HCT116 (cell line): ENCODE results near the gene HEPACAM. TPM values are rescaled to one million over a fixed set of nuclear protein-coding genes. Genes with fewer than 3 reads are reported as not detected.

Source experiments
- ATAC-seq: fragments of 200-7000 bp; cut with Tn5 transposase; 2 replicates; pipeline ENCODE4 v1.9.1; 2020; ENCODE audit warnings: mild to moderate bottlenecking, moderate library complexity
- BruUV-seq: library from RNA; stranded (reverse); fragments of 400-500 nt; replicated peaks from 2 replicates; lab custom pipeline; 2021; lab: Mats Ljungman, UMichigan
- CTCF ChIA-PET: fragments of 300-600 bp; sonication (Branson Sonifier 250); formaldehyde crosslinking; loops from one replicate; lab custom pipeline; 2021; ENCODE audit warnings: antibody characterized with exemption; lab: Charles Lee
- POLR2A ChIA-PET: fragments of 300-600, 350-600 bp; sonication (Branson Sonifier 250); formaldehyde crosslinking; loops from one replicate; lab custom pipeline; 2021; ENCODE audit warnings: antibody characterized with exemption; lab: Charles Lee
- RAD21 ChIA-PET, 2 experiments: fragments of 300-600 bp; sonication (Branson Sonifier 250); formaldehyde crosslinking; loops; one replicate each; lab custom pipeline; 2023; ENCODE audit warnings: low total read pairs in 2 of 2; ENCODE audit not compliant: uncharacterized antibody in 2 of 2, unreplicated experiment in 2 of 2, low non-redundant PET in 1 of 2; lab: Charles Lee
- DNase-seq: peaks from one replicate; pipeline ENCODE4 v3.0.0-alpha.2; 2010; ENCODE audit warnings: low read depth, low spot score
- H2AFZ ChIP-seq: fragments of 200-600 bp; shearing (Covaris generic), sonication (generic); 2 replicates; pipeline ENCODE4 v1.6.1; 2017; ENCODE audit warnings: low read depth, mixed run types, mixed read lengths, antibody characterized with exemption, low read length; ENCODE audit not compliant: poor library complexity, severe bottlenecking
- H3K27ac ChIP-seq: 2 replicates; pipeline ENCODE4 v1.5.1; 2012; ENCODE audit warnings: low read depth, low read length
- H3K27me3 ChIP-seq: fragments of 200-600 bp; sonication (generic); 2 replicates; pipeline ENCODE4 v1.6.1; 2016; ENCODE audit warnings: mixed run types, low read length, mixed read lengths; ENCODE audit not compliant: insufficient read depth
- H3K36me3 ChIP-seq, 2 experiments: fragments of 200-500 bp in 1 of 2; fragments of 200-600 bp in 1 of 2; sonication (Bioruptor generic) in 1 of 2; sonication (generic) in 1 of 2; 2 replicates each; pipeline versions ENCODE4 v1.5.1 to v1.6.1; 2014 to 2016; ENCODE audit warnings: low read length in 2 of 2, inconsistent platforms in 1 of 2, mixed read lengths in 1 of 2, mixed run types in 1 of 2; ENCODE audit not compliant: insufficient read depth in 2 of 2, control insufficient read depth in 1 of 2
- H3K4me1 ChIP-seq, 2 experiments: fragments of 200-600 bp in 1 of 2; sonication (generic) in 1 of 2; 2 replicates each; pipeline versions ENCODE4 v1.5.1 to v1.6.1; 2012 to 2017; ENCODE audit warnings: low read length in 2 of 2, inconsistent platforms in 1 of 2, mild to moderate bottlenecking in 1 of 2, mixed read lengths in 1 of 2, mixed run types in 1 of 2, moderate library complexity in 1 of 2; ENCODE audit not compliant: insufficient read depth in 2 of 2, control insufficient read depth in 1 of 2
- H3K4me2 ChIP-seq: fragments of 200-600 bp; sonication (generic); 2 replicates; pipeline ENCODE4 v1.6.1; 2017; ENCODE audit warnings: mixed run types, low read length, mixed read lengths
- H3K4me3 ChIP-seq, 2 experiments: fragments of 200-600 bp in 1 of 2; sonication (generic) in 1 of 2; replicated peaks in 1 of 2; 2 replicates each; pipeline ENCODE4 v1.5.1; 2011 to 2016; ENCODE audit warnings: low read length in 2 of 2, control low read depth in 1 of 2, low read depth in 1 of 2, mild to moderate bottlenecking in 1 of 2, mixed read lengths in 1 of 2, mixed run types in 1 of 2
- H3K79me2 ChIP-seq: fragments of 200-600 bp; sonication (generic); 2 replicates; pipeline ENCODE4 v1.6.1; 2017; ENCODE audit warnings: mild to moderate bottlenecking, mixed run types, low read length, moderate library complexity, mixed read lengths; ENCODE audit not compliant: insufficient read depth
- H3K9ac ChIP-seq: fragments of 200-600 bp; sonication (generic); 2 replicates; pipeline ENCODE4 v1.6.1; 2016; ENCODE audit warnings: low read length, mixed read lengths
- H3K9me2 ChIP-seq: fragments of 200-600 bp; sonication (generic), shearing (Covaris generic); 2 replicates; pipeline ENCODE4 v1.6.1; 2017; ENCODE audit warnings: mixed run types, mild to moderate bottlenecking, moderate library complexity; ENCODE audit not compliant: insufficient read depth
- H3K9me3 ChIP-seq, 2 experiments: fragments of 200-500 bp in 1 of 2; fragments of 200-600 bp in 1 of 2; sonication (Bioruptor generic) in 1 of 2; sonication (generic) in 1 of 2; 2 replicates each; pipeline ENCODE4 v1.6.1; 2014 to 2017; ENCODE audit warnings: low read length in 2 of 2, mixed read lengths in 2 of 2, inconsistent platforms in 1 of 2, low read depth in 1 of 2, mild to moderate bottlenecking in 1 of 2, mixed run types in 1 of 2, moderate library complexity in 1 of 2; ENCODE audit not compliant: control insufficient read depth in 1 of 2, insufficient read depth in 1 of 2
- H4K20me1 ChIP-seq: fragments of 200-600 bp; sonication (generic), shearing (Covaris generic); 2 replicates; pipeline ENCODE4 v1.6.1; 2017; ENCODE audit warnings: mixed run types, mild to moderate bottlenecking, moderate library complexity; ENCODE audit not compliant: insufficient read depth
- ATF3 ChIP-seq: IDR thresholded peaks from 2 replicates; pipeline ENCODE4 v1.6.1; 2012
- ELF1 ChIP-seq: IDR thresholded peaks from 2 replicates; pipeline ENCODE4 v1.6.1; 2012; ENCODE audit warnings: low read depth, borderline replicate concordance
- EZH2 ChIP-seq: fragments of 200-600 bp; sonication (generic); IDR thresholded peaks from 2 replicates; pipeline ENCODE4 v1.6.1; 2017; ENCODE audit warnings: antibody characterized with exemption, mixed run types
- EZH2phosphoT487 ChIP-seq: fragments of 200-600 bp; IDR thresholded peaks from 2 replicates; pipeline ENCODE4 v1.6.1; 2018; ENCODE audit warnings: antibody characterized with exemption, borderline replicate concordance
- POLR2AphosphoS5 ChIP-seq: IDR thresholded peaks from 2 replicates; pipeline ENCODE4 v1.6.1; 2011; ENCODE audit warnings: mild to moderate bottlenecking, low read depth, low read length, moderate library complexity
- RAD21 ChIP-seq: IDR thresholded peaks from 2 replicates; pipeline ENCODE4 v1.6.1; 2012; ENCODE audit warnings: low read depth, mild to moderate bottlenecking
- TCF7L2 ChIP-seq: IDR thresholded peaks from 2 replicates; pipeline ENCODE4 v1.7.0; 2011; ENCODE audit warnings: borderline replicate concordance, inconsistent platforms; ENCODE audit not compliant: insufficient read depth, insufficient read length; ENCODE audit errors: extremely low read depth
- YY1 ChIP-seq: IDR thresholded peaks from 2 replicates; pipeline ENCODE4 v1.6.1; 2011; ENCODE audit warnings: low read length, low read depth, moderate library complexity, mild to moderate bottlenecking; ENCODE audit not compliant: insufficient replicate concordance; ENCODE audit errors: extremely low read depth
- intact Hi-C: fragments of 100-400 bp; cut with micrococcal nuclease; formaldehyde crosslinking; loops from 2 replicates; pipeline ENCODE4 v1.10.0; 2022
- total RNA-seq: library from RNA; stranded (reverse); gene quantifications from one replicate; pipeline ENCODE4 v1.2.1, GENCODE V29; 2021; ENCODE audit not compliant: unreplicated experiment

The HEPACAM gene
- total RNA-seq, 1 experiment from 2014 or later = not detected

GRCh38 chr11:124880290-124880611, 55.6 kb downstream of the HEPACAM start:
- Histone ChIP-seq H3K4me1 (peaks cover 12 to 21% of the 10 kb centered on the region in 2 experiments), H4K20me1 (no peaks in the 10 kb centered on the region), H3K36me3 (no peaks in the 10 kb centered on the region), H3K9me3 (no peaks in the 10 kb centered on the region), H3K27me3 (no peaks in the 10 kb centered on the region), H3K9ac (no peak overlapping the region), H3K27ac (no peak overlapping the region), H3K9me2 (no peaks in the 10 kb centered on the region), H3K4me3 (no peak overlapping the region), H2AFZ (no peak overlapping the region), H3K4me2 (no peak overlapping the region), H3K79me2 (no peaks in the 10 kb centered on the region)
- no peak for TF ChIP-seq EZH2phosphoT487
- TF ChIP-seq ELF1 = no peak
- TF ChIP-seq YY1 = no peak
- no peak for TF ChIP-seq RAD21
- TF ChIP-seq ATF3 = no peak
- TF ChIP-seq TCF7L2 = no peak
- BruUV-seq = no TSS peak
- ATAC-seq (no peak), DNase-seq (no peak)
- ChIA-PET RAD21 (no interaction called here), CTCF (no interaction called here), POLR2A (no interaction called here)
- intact Hi-C loops = no loop called here

- ATAC-seq (no peak), DNase-seq (no peak)
- RAD21 ChIA-PET = no interaction called here
- H3K79me2 ChIP-seq = no peaks in the 10 kb centered on the region
- no TSS peak for BruUV-seq
- H3K4me2 ChIP-seq = no peak overlapping the region
- no peaks in the 10 kb centered on the region for H3K27me3 ChIP-seq
- H3K4me1 ChIP-seq = peaks cover 12 to 23% of the 10 kb centered on the region in 2 experiments
- no peaks in the 10 kb centered on the region for H3K9me3 ChIP-seq
- H3K4me3 ChIP-seq = no peak overlapping the region
- CTCF ChIA-PET = no interaction called here
- no peak overlapping the region for H3K9ac ChIP-seq
- intact Hi-C loops = no loop called here
- H3K9me2 ChIP-seq = no peaks in the 10 kb centered on the region
- H3K27ac ChIP-seq = no peak overlapping the region
- TF ChIP-seq POLR2AphosphoS5 (no peak), EZH2 (no peak)
- TF ChIP-seq, all 23 proteins: peak for 0
- no peaks in the 10 kb centered on the region for H3K36me3 ChIP-seq
- no peaks in the 10 kb centered on the region for H4K20me1 ChIP-seq
- H2AFZ ChIP-seq = no peak overlapping the region
- POLR2A ChIA-PET = no interaction called here
Measured at GRCh38 chr11:124879493-124880289, 56.2 kb downstream of the HEPACAM start.
